Keratinocyte (primary cell): ENCODE data around the gene BCAR3. TPM values are rescaled to one million over a fixed set of nuclear protein-coding genes. Genes with fewer than 3 reads are reported as not detected.

Experiments used
- DNase-seq: peaks from one replicate; pipeline ENCODE4 v3.0.0-alpha.2; 2011; ENCODE audit warnings: low read depth, missing footprints, low spot score
- FAIRE-seq: peaks from 2 replicates; lab custom pipeline; 2011; peaks lifted over from hg19 to GRCh38; lab: Jason Lieb, UNC
- H2AFZ ChIP-seq: 2 replicates; pipeline ENCODE4 v1.6.0; 2012; ENCODE audit warnings: low read length, control low read depth, inconsistent platforms; ENCODE audit not compliant: control insufficient read depth
- H3K27ac ChIP-seq: 2 replicates; pipeline ENCODE4 v1.5.1; 2011; ENCODE audit warnings: low read length; ENCODE audit not compliant: control insufficient read depth, insufficient read depth
- H3K27me3 ChIP-seq: 3 replicates; pipeline ENCODE4 v1.6.0; 2011; ENCODE audit warnings: low read length; ENCODE audit not compliant: control insufficient read depth, insufficient read depth; ENCODE audit errors: extremely low read depth
- H3K36me3 ChIP-seq, 2 experiments: 2 replicates in 1 of 2; 3 replicates in 1 of 2; pipeline ENCODE4 v1.5.1; 2011; ENCODE audit warnings: low read length in 2 of 2, mild to moderate bottlenecking in 1 of 2; ENCODE audit not compliant: control insufficient read depth in 2 of 2, insufficient read depth in 2 of 2; ENCODE audit errors: extremely low read depth in 1 of 2
- H3K4me1 ChIP-seq: 3 replicates; pipeline ENCODE4 v1.5.1; 2011; ENCODE audit warnings: low read length; ENCODE audit not compliant: control insufficient read depth, insufficient read depth; ENCODE audit errors: extremely low read depth
- H3K4me2 ChIP-seq: 3 replicates; pipeline ENCODE4 v1.6.0; 2011; ENCODE audit warnings: low read depth, low read length; ENCODE audit not compliant: control insufficient read depth, insufficient read depth; ENCODE audit errors: extremely low read depth
- H3K4me3 ChIP-seq, 3 experiments: fragments of 200-600 bp in 1 of 3; sonication (generic) in 1 of 3; 2 replicates in 2 of 3; 3 replicates in 1 of 3; pipeline ENCODE4 v1.5.1; 2011 to 2016; ENCODE audit warnings: low read length in 3 of 3, mild to moderate bottlenecking in 3 of 3, control low read depth in 2 of 3, inconsistent platforms in 1 of 3, low read depth in 1 of 3, mixed read lengths in 1 of 3, mixed run types in 1 of 3, moderate library complexity in 1 of 3; ENCODE audit not compliant: control insufficient read depth in 2 of 3, insufficient read depth in 2 of 3; ENCODE audit errors: extremely low read depth in 1 of 3
- H3K79me2 ChIP-seq: 2 replicates; pipeline ENCODE4 v1.6.0; 2012; ENCODE audit warnings: low read length; ENCODE audit not compliant: control insufficient read depth, insufficient read depth
- H3K9ac ChIP-seq: 3 replicates; pipeline ENCODE4 v1.6.0; 2011; ENCODE audit warnings: low read length; ENCODE audit not compliant: control insufficient read depth, insufficient read depth; ENCODE audit errors: extremely low read depth
- H3K9me1 ChIP-seq: 3 replicates; pipeline ENCODE4 v1.6.0; 2011; ENCODE audit warnings: low read length; ENCODE audit not compliant: control insufficient read depth, insufficient read depth; ENCODE audit errors: extremely low read depth
- H3K9me3 ChIP-seq: 2 replicates; pipeline ENCODE4 v1.5.1; 2012; ENCODE audit warnings: low read depth, low read length; ENCODE audit not compliant: control insufficient read depth
- H4K20me1 ChIP-seq: 3 replicates; pipeline ENCODE4 v1.6.0; 2011; ENCODE audit warnings: low read length; ENCODE audit not compliant: control insufficient read depth, insufficient read depth; ENCODE audit errors: extremely low read depth
- EZH2 ChIP-seq: IDR thresholded peaks from one replicate; pipeline ENCODE4 v1.6.1; 2012; ENCODE audit warnings: inconsistent platforms, mild to moderate bottlenecking, low read length, moderate library complexity
- dilution Hi-C: fragments of 300-500 bp; cut with MboI; formaldehyde crosslinking; loops from one replicate; pipeline ENCODE4 v1.7.0; 2020; ENCODE audit warnings: low sequenced_read_pairs; ENCODE audit not compliant: extremely low pct_ligation_motif_present
- polyA plus RNA-seq, 5 experiments: library from polyadenylated mRNA; depleted of rRNA in 3 of 5; stranded (reverse) in 3 of 5; stranded (forward) in 1 of 5; unstranded in 1 of 5; fragments of >200 nt; gene quantifications; 1 replicate in 1 of 5; 2 replicates in 3 of 5; 3 replicates in 1 of 5; pipeline versions ENCODE4 v1.2.1 to v1.2.3, GENCODE V29; 2011 to 2012; ENCODE audit warnings: missing spikeins in 2 of 5, low read depth in 1 of 5, low replicate concordance in 1 of 5
- TF ChIP-seq, protein P1 (sequence below), 3 experiments: IDR thresholded peaks in 1 of 3; conservative IDR thresholded peaks in 1 of 3; optimal IDR thresholded peaks in 1 of 3; 2 replicates in 2 of 3; 3 replicates in 1 of 3; pipeline versions ENCODE3 to v1.5.1; 2011; ENCODE audit warnings: low read length in 3 of 3, mild to moderate bottlenecking in 3 of 3, moderate library complexity in 2 of 3, control low read depth in 1 of 3, inconsistent platforms in 1 of 3; ENCODE audit not compliant: insufficient read depth in 2 of 3; ENCODE audit errors: extremely low read depth in 1 of 3

Gene BCAR3
- polyA plus RNA-seq, 1 donor (not counting 4 experiments of a cell fraction or from before 2014, with no cell fraction given): 77.2 TPM

DNA sequence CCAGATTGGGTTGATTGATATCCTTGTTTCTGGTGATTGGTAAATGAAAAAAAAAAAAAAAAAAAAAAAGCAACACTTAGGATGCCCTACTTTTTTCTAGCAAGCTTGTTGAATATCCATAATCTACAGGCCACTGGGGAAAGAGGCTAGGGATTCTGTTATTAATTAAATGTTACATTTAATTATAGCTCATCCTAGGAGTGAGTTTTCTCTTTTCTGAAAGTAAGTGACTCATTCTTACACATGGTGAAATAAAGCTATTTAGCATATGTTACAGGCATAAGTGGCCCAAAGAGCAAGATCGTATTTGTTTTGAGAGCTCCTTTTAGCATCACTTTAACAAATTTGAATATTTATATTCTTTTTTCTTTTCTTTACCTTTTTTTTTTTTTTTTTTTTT lies 139.2 kb downstream of the BCAR3 start:
- peaks cover 0 to 1% of the 10 kb centered on the region in 2 experiments for H3K36me3 ChIP-seq
- H3K79me2 ChIP-seq: no peaks in the 10 kb centered on the region
- no peak overlapping the region for H3K27ac ChIP-seq
- H3K9me1 ChIP-seq: no peaks in the 10 kb centered on the region
- no peak overlapping the region for H3K9ac ChIP-seq
- H4K20me1 ChIP-seq: no peaks in the 10 kb centered on the region
- H3K9me3 ChIP-seq: no peaks in the 10 kb centered on the region
- no peak overlapping the region for H3K4me3 ChIP-seq
- dilution Hi-C loops: no loop called here
- TF ChIP-seq, protein P1, sequence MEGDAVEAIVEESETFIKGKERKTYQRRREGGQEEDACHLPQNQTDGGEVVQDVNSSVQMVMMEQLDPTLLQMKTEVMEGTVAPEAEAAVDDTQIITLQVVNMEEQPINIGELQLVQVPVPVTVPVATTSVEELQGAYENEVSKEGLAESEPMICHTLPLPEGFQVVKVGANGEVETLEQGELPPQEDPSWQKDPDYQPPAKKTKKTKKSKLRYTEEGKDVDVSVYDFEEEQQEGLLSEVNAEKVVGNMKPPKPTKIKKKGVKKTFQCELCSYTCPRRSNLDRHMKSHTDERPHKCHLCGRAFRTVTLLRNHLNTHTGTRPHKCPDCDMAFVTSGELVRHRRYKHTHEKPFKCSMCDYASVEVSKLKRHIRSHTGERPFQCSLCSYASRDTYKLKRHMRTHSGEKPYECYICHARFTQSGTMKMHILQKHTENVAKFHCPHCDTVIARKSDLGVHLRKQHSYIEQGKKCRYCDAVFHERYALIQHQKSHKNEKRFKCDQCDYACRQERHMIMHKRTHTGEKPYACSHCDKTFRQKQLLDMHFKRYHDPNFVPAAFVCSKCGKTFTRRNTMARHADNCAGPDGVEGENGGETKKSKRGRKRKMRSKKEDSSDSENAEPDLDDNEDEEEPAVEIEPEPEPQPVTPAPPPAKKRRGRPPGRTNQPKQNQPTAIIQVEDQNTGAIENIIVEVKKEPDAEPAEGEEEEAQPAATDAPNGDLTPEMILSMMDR (optimal IDR thresholded peaks at IDR 0.05 in 1 of 3, IDR thresholded peaks at IDR 0.05 in 1 of 3, conservative IDR thresholded peaks at IDR 0.05 in 1 of 3; ENCODE audit: extremely low read depth in 1 of 3, insufficient read depth in 2 of 3, low read length in 3 of 3): no peak
- TF ChIP-seq EZH2: no peak
- no peaks in the 10 kb centered on the region for H3K27me3 ChIP-seq
- no peak overlapping the region for H3K4me2 ChIP-seq
- H2AFZ ChIP-seq: no peak overlapping the region
- DNase-seq (no peak), FAIRE-seq (no peak)
- no peaks in the 10 kb centered on the region for H3K4me1 ChIP-seq

DNA sequence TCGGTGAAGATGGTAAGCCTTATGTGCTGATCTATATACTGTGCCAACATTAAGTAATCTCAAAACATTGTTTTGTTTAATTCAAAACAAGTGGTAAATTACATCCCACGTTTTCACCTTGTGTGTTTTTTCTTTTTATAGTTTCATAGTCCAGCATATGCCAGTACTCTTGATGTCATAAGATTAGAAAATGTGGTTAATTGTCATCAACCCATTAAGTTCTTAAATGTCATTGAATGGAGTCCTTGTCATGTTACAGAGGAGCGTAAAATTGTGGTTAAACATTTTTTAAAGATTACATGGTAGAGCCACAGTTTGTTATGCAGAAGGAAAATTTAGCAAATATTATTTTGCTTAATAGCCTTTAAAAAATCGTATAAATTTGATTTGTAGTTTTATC lies 140.6 kb downstream of the BCAR3 start:
- H4K20me1 ChIP-seq: no peaks in the 10 kb centered on the region
- H3K9ac ChIP-seq: no peak overlapping the region
- no peak overlapping the region for H2AFZ ChIP-seq
- H3K4me2 ChIP-seq: no peak overlapping the region
- no peaks in the 10 kb centered on the region for H3K79me2 ChIP-seq
- no peaks in the 10 kb centered on the region for H3K27me3 ChIP-seq
- no peaks in the 10 kb centered on the region for H3K4me1 ChIP-seq
- no peak overlapping the region for H3K27ac ChIP-seq
- no peaks in the 10 kb centered on the region for H3K9me1 ChIP-seq
- TF ChIP-seq, protein P1 (optimal IDR thresholded peaks at IDR 0.05 in 1 of 3, IDR thresholded peaks at IDR 0.05 in 1 of 3, conservative IDR thresholded peaks at IDR 0.05 in 1 of 3; ENCODE audit: extremely low read depth in 1 of 3, insufficient read depth in 2 of 3, low read length in 3 of 3): no peak
- no peak for TF ChIP-seq EZH2
- DNase-seq (no peak), FAIRE-seq (no peak)
- dilution Hi-C loops: no loop called here
- H3K4me3 ChIP-seq: no peak overlapping the region
- no peaks in the 10 kb centered on the region for H3K9me3 ChIP-seq
- H3K36me3 ChIP-seq: peaks cover 0 to 3% of the 10 kb centered on the region in 2 experiments
